Measurements from ENCODE around the gene TEX26. TPM values are rescaled to one million over a fixed set of nuclear protein-coding genes. Genes with fewer than 3 reads are reported as not detected.

TEX26 gene
- total and polyA plus RNA-seq, 2 of the 4 experiments (the other 2 are of a cell fraction) = not detected

DNA sequence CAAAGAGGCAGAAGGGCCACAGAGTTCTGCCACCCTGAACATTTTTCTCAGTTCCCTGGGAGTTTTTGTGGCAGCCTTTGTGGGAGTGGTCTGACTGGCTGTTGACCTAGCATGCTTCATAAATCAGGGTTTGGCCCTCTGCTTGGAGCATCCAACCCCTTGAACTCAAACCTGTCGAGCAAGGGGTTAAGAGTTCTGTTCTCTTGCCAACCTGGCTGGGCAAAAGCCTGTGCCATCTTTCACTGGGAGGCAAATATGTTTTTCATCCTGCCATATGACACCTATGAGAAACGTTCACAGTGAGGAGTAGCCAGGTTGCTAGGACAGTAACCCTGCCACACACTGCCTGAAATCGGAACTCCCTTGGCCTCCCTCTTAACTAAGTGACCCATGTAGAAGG is 7.7 kb upstream of the TEX26 start:
- Histone ChIP-seq H3K4me3 (ENCODE audit: insufficient read depth, low read depth, low read length) (no peak overlapping the region), H3K27me3 (ENCODE audit: control insufficient read depth, insufficient read depth, low read length) (no peaks in the 10 kb centered on the region; the same call in 1 of the 2 replicates), H3K23ac (ENCODE audit: low read depth, low read length) (no peak overlapping the region), H3K27ac (ENCODE audit: insufficient read depth, low read length) (no peak overlapping the region), H3K56ac (ENCODE audit: extremely low read depth, insufficient read depth, low read length) (no peak overlapping the region), H3K9ac (ENCODE audit: low read depth, low read length) (no peak overlapping the region), H2BK120ac (ENCODE audit: low read depth, low read length) (no peak overlapping the region), H3K9me1 (ENCODE audit: insufficient read depth, low read length) (no peaks in the 10 kb centered on the region), H3K79me1 (ENCODE audit: low read depth in 1 of 2, low read length in 2 of 2) (no peaks in the 10 kb centered on the region), H3K4me2 (ENCODE audit: low read depth, low read length) (no peak overlapping the region), H2BK20ac (ENCODE audit: low read depth, low read length) (no peak overlapping the region), H3K18ac (ENCODE audit: low read depth, low read length) (no peak overlapping the region), H2AK5ac (ENCODE audit: low read depth, low read length) (no peak overlapping the region), H2AFZ (replicated peaks; ENCODE audit: low read length, poor library complexity) (no peak overlapping the region), H2BK5ac (ENCODE audit: low read depth, low read length, poor library complexity, severe bottlenecking) (no peak overlapping the region), H2AK9ac (replicated peaks; ENCODE audit: low read depth, low read length, poor library complexity) (no peak overlapping the region), H4K91ac (ENCODE audit: insufficient read depth, low read depth, low read length) (no peak overlapping the region), H3K9me3 (ENCODE audit: control insufficient read depth, insufficient read depth, low read length) (no peaks in the 10 kb centered on the region), H3K36me3 (ENCODE audit: control insufficient read depth, insufficient read depth, low read length) (no peaks in the 10 kb centered on the region), H2BK15ac (ENCODE audit: low read depth, low read length) (no peak overlapping the region), H3K4ac (ENCODE audit: low read depth, low read length) (no peak overlapping the region), H4K8ac (ENCODE audit: low read depth in 2 of 2, low read length in 2 of 2) (no peak overlapping the region), H3K14ac (replicated peaks; ENCODE audit: low read depth, low read length) (no peak overlapping the region), H4K20me1 (ENCODE audit: insufficient read depth, low read length) (no peaks in the 10 kb centered on the region), H3K4me1 (ENCODE audit: control insufficient read depth, insufficient read depth, low read length) (no peaks in the 10 kb centered on the region), H4K5ac (ENCODE audit: low read depth, low read length) (no peak overlapping the region)
- DNase-seq (no peak), ATAC-seq (ENCODE audit: low read depth) (no peak)
- in situ Hi-C loops (cut with MboI; ENCODE audit: low sequenced_read_pairs) = no loop called here
- TF ChIP-seq MAFK (IDR thresholded peaks at IDR 0.05; ENCODE audit: low read depth, low read length) (no peak), RCOR1 (IDR thresholded peaks at IDR 0.05; ENCODE audit: insufficient replicate concordance, low read length) (no peak)
- TF ChIP-seq, protein P1, sequence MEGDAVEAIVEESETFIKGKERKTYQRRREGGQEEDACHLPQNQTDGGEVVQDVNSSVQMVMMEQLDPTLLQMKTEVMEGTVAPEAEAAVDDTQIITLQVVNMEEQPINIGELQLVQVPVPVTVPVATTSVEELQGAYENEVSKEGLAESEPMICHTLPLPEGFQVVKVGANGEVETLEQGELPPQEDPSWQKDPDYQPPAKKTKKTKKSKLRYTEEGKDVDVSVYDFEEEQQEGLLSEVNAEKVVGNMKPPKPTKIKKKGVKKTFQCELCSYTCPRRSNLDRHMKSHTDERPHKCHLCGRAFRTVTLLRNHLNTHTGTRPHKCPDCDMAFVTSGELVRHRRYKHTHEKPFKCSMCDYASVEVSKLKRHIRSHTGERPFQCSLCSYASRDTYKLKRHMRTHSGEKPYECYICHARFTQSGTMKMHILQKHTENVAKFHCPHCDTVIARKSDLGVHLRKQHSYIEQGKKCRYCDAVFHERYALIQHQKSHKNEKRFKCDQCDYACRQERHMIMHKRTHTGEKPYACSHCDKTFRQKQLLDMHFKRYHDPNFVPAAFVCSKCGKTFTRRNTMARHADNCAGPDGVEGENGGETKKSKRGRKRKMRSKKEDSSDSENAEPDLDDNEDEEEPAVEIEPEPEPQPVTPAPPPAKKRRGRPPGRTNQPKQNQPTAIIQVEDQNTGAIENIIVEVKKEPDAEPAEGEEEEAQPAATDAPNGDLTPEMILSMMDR (conservative IDR thresholded peaks at IDR 0.05; ENCODE audit: low read depth, low read length) = no peak
- TF ChIP-seq, protein P2, sequence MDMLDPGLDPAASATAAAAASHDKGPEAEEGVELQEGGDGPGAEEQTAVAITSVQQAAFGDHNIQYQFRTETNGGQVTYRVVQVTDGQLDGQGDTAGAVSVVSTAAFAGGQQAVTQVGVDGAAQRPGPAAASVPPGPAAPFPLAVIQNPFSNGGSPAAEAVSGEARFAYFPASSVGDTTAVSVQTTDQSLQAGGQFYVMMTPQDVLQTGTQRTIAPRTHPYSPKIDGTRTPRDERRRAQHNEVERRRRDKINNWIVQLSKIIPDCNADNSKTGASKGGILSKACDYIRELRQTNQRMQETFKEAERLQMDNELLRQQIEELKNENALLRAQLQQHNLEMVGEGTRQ (IDR thresholded peaks at IDR 0.05; ENCODE audit: low read depth, low read length) = no peak
- intact Hi-C loops (cut with micrococcal nuclease) = no loop called here
- ChIA-PET CTCF (no interaction called here), POLR2A (ENCODE audit: unreplicated experiment) (no interaction called here)
- dilution Hi-C loops (cut with HindIII; ENCODE audit: low sequenced_read_pairs, unreplicated experiment) = no loop called here
- WGBS, 2 experiments (ENCODE audit: extremely low coverage in 2 of 2, insufficient read length in 1 of 2) = no CpG with 5 or more reads among the region's 3 CpGs
- no TSS peak for BruUV-seq (replicated peaks)

Measured in IMR-90 (cell line).